Measurements from ENCODE around the gene SCT. TPM values are rescaled to one million over a fixed set of nuclear protein-coding genes. Genes with fewer than 3 reads are reported as not detected.

Gene SCT
- total RNA-seq, 1 donor from 2014 or later = not detected

GRCh38 chr11:605286-606129, 21.5 kb downstream of the SCT start:
- H3K27me3 Mint-ChIP-seq (ENCODE audit: unreplicated experiment) = no peaks in the 10 kb centered on the region
- DNase-seq (ENCODE audit: extremely low spot score, unreplicated experiment) = no peak
- H3K4me1 Mint-ChIP-seq (ENCODE audit: unreplicated experiment) = no peaks in the 10 kb centered on the region
- no peaks in the 10 kb centered on the region for H3K9me3 Mint-ChIP-seq (ENCODE audit: unreplicated experiment)
- no peak for TF ChIP-seq CTCF (IDR thresholded peaks at IDR 0.05)
- no peak overlapping the region for H3K4me3 Mint-ChIP-seq (ENCODE audit: unreplicated experiment)
- H3K36me3 Mint-ChIP-seq (ENCODE audit: unreplicated experiment) = peaks cover 32% of the 10 kb centered on the region
- no peak overlapping the region for H3K27ac Mint-ChIP-seq (ENCODE audit: unreplicated experiment)

DNA sequence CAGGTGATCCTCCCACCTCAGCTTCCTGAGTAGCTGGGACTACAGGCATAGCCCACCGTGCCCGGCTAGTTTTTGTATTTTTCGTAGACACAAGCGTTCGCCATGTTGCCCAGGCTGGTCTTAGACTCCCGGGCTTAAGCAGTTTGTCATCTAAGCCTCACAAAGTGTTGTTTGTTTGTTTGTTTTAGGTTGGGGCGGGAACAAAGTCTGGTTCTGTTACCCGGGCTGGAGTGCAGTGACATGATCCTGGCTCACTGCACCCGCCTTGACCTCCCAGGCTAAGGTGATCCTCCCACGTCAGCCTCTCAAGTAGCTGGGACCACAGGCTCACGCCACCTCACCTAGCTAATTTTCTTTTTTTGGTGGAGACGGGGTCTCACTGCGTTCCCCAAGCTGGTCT, 23.8 kb downstream of the SCT start:
- DNase-seq (ENCODE audit: extremely low spot score, unreplicated experiment) = no peak
- Mint-ChIP-seq H3K36me3 (ENCODE audit: unreplicated experiment) (peaks cover 36% of the 10 kb centered on the region), H3K27me3 (ENCODE audit: unreplicated experiment) (no peaks in the 10 kb centered on the region), H3K4me3 (ENCODE audit: unreplicated experiment) (no peak overlapping the region), H3K4me1 (ENCODE audit: unreplicated experiment) (no peaks in the 10 kb centered on the region), H3K27ac (ENCODE audit: unreplicated experiment) (no peak overlapping the region), H3K9me3 (ENCODE audit: unreplicated experiment) (no peaks in the 10 kb centered on the region)
- TF ChIP-seq CTCF (IDR thresholded peaks at IDR 0.05) = no peak

GRCh38 chr11:601573-602245, 25.3 kb downstream of the SCT start:
- H3K27ac Mint-ChIP-seq (ENCODE audit: unreplicated experiment) = no peak overlapping the region

DNA sequence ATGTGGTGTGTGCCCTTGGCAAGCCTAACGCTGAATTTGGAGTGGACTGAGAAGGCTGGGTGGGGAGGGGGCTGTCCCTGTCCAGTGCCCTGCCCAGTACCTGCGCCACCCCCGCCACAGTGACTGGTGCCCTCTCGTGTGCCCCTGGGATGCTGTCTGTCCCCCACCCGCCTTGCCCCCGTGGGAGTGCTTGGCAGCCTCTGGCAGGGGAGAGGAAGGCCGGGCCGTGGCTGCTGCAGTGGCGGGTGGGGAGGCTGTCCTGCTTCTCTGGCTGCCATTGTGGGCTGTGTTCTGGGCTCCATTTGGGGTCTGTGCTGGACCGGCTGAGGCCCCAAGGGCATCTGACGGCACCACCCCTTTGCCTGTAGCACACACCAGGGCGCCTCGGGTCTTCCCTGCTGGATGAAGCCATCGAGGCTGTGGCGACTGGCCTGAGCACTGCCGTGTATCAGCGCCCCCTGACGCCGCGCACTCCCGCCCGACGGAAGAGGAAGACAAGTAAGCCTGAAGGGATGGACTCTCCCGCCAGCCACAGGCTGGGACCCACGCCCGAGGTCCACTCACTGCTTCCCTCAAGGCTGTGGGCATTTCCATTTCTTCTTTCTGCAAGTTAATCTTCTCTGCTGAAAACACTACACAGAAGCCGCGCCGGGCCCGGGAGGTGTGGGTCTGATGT, 28.8 kb downstream of the SCT start:
- H3K27me3 Mint-ChIP-seq (ENCODE audit: unreplicated experiment) = no peaks in the 10 kb centered on the region
- no peak overlapping the region for H3K27ac Mint-ChIP-seq (ENCODE audit: unreplicated experiment)
- no peak for TF ChIP-seq CTCF (IDR thresholded peaks at IDR 0.05)
- H3K4me3 Mint-ChIP-seq (ENCODE audit: unreplicated experiment) = no peak overlapping the region
- DNase-seq (ENCODE audit: extremely low spot score, unreplicated experiment) = no peak
- H3K4me1 Mint-ChIP-seq (ENCODE audit: unreplicated experiment) = no peaks in the 10 kb centered on the region
- peaks cover 35% of the 10 kb centered on the region for H3K36me3 Mint-ChIP-seq (ENCODE audit: unreplicated experiment)
- no peaks in the 10 kb centered on the region for H3K9me3 Mint-ChIP-seq (ENCODE audit: unreplicated experiment)

More at GRCh38 chr11:601573-602245, 25.3 kb downstream of the SCT start:
- Mint-ChIP-seq H3K27me3 (ENCODE audit: unreplicated experiment) (no peaks in the 10 kb centered on the region), H3K4me1 (ENCODE audit: unreplicated experiment) (no peaks in the 10 kb centered on the region), H3K36me3 (ENCODE audit: unreplicated experiment) (peaks cover 38% of the 10 kb centered on the region), H3K4me3 (ENCODE audit: unreplicated experiment) (no peak overlapping the region), H3K9me3 (ENCODE audit: unreplicated experiment) (no peaks in the 10 kb centered on the region)
- DNase-seq (ENCODE audit: extremely low spot score, unreplicated experiment) = no peak
- TF ChIP-seq CTCF (IDR thresholded peaks at IDR 0.05) = no peak
